AML-193 (cell line): ENCODE results near the gene HECTD3.
"Not testable (repeated sequence)": the region's sequence is repeated elsewhere in the genome, so short reads cannot be mapped to it uniquely, and the experiment has no call there.

ENCODE experiments used
- DNase-seq, 2 experiments: peaks; one replicate each; lab custom pipeline; 2025; lab: John Stamatoyannopoulos, UW

Gene HECTD3

DNA sequence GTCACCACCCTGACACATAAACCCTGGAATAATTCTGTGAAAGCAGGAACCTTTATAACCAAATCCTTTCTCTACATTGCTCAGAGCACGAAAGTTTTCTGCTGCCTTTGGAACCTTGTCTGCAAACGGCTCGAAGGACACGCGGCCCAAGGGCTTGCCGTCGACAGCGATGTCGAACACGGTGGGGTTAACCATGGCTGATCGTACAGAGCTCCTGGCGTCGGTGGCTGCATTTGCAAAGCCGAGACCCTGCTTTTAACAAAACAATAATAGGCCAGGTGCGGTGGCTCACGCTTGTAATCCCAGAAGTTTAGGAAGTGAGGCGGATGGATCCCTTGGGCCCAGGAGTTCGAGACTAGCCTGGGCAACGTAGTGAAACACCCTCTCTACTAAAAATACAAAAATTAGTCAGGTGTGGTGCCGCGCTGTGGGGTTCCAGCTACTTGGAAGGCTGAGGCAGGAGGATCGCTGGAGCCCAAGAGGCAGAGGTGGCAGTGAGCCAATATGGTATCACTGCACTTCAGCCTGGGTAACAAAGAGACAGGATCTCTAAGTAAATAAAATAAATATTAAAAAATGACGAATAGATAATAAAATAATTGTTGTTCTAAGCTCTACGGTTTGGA lies 22.5 kb downstream of the HECTD3 start:
- DNase-seq = no peak

DNA sequence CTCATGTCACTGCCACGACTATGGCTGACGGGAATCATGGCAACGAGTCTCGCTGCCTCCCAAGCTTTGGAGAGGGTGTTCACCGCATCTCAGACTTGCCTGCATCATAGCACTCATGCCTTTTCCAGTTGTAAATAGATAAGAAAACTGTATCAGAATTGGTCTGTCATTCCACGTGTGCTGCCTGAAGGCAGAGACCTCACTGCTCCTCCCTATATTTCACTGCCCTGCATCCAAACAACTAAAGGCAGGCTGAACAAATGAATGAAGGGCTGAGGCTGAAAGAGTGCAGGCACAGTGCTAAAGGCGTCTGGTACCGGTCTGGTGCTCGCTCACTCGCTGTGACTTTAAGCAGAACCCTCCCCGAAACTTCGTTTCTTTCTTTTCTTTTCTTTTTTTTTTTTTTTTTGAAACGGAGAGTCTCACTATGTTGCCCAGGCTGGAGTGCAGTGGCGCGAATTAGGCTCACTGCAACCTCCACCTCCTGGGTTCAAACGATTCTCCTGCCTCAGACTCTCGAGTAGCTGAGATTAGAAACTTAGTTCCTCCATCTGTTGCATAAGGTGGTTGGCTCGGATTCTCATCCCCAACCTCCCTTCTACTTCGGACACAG lies 25.3 kb downstream of the HECTD3 start:
- DNase-seq = peak in 1 of 2 experiments; percentile 43

- DNase-seq = not testable (repeated sequence)
These were observed 33.8 kb downstream of the HECTD3 start for GRCh38 chr1:44977372-44977771.

DNA sequence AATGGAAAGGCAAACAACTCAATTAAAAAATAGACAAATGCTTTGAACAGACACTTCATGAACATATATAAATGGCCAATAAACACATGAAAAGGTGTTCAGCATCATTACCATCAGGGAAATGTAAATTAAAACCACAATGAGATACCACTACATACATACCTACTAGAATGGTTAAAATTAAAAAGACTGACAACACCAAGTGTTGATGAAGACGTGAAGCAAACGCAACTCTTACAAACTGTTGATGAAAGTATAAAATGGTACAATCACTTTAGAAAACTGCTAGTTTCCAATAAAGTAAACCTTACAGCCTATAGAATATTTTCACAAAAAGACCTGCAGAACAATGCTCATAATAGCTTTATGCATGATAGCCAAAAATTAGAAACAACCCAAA lies 34.9 kb downstream of the HECTD3 start:
- DNase-seq = no peak

DNA sequence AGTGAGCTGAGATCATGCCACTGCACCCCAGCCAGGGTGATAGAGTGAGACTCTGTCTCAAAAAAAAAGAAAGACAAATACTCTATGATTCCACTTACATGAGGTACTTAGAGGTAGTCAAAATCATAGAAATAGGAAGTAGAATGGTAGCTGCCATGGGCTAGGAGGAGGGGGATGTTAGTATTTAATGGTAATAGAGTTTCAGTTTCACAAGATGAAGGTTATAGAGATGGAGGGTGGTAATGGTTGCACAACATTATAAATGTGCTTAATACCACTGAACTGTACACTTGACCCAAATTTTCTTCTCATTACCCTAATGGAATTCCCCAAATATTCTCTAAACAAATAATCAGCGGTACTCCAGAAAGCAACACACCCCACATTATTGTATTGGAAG lies 37.5 kb downstream of the HECTD3 start:
- no peak for DNase-seq

GRCh38 chr1:44970317-44970716 lies 40.8 kb downstream of the HECTD3 start:
- DNase-seq = no peak

DNA sequence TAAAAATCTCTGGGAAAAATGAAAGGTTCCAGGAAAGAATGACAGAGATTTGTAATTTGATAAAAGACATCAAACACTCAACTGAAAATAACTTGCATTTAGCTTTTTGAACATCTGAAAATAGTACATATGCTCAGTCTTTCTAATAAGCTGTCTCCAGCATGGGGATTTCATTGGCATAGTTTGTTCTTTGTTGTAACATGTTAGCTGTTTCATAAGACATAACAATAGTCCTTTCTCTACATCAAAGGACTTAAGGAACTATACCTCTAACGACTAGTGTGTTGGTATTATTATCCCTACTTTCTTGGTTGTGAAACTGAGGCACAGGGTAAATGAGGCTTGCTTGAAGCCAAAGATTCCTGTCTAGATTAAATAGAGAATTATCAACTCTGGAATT lies 46.7 kb downstream of the HECTD3 start:
- DNase-seq = no peak

- DNase-seq = no peak
These were observed 48.4 kb downstream of the HECTD3 start for GRCh38 chr1:44962729-44963128.

DNA sequence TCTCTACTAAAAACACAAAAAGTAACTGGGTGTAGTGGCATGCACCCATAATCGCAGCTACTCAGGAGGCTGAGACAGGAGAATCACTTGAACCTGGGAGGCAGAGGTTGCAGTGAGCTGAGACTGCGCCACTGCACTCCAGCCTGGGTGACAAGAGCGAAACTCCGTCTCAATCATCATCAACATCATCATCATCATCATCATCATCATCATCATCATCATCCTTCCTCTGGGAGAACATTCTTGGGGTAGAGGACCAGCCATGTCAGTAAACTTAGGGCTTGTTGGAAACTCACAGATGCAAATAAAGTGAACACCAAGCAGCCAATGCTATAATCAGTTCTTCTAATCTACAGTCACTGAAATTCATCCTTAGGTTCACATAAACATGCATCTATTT lies 49.1 kb downstream of the HECTD3 start:
- not testable (repeated sequence) for DNase-seq

DNA sequence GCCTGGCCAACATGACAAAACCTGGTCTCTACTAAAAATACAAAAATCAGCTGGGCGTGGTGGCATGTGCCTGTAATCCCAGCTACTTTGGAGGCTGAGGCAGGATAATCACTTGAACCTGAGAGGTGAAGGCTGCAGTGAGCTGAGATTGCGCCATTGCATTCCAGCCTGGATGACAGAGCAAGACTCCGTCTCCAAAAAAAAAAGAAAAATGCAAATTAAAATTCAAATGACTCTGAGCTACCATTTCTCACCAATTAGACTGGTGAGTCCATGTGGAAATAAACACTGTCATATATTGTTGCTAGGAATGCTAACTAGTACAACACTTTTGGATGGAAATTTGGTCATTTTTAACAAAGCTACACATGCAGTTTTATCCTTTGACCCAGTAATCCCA lies 53.6 kb downstream of the HECTD3 start:
- DNase-seq = not testable (repeated sequence)

GRCh38 chr1:44956077-44956476 lies 55.0 kb downstream of the HECTD3 start:
- not testable (repeated sequence) for DNase-seq
